HEK293 (cell line): Measurements from ENCODE around the gene NANOS1.

Source experiments
- KLF10 ChIP-seq: fragments of 450-650 bp; IDR thresholded peaks from 2 replicates; pipeline ENCODE4 v1.5.1; 2018; ENCODE audit warnings: missing biosample characterization, mild to moderate bottlenecking, missing genetic modification characterization
- SALL2 ChIP-seq: fragments of 450-650 bp; formaldehyde crosslinking; IDR thresholded peaks from 2 replicates; pipeline ENCODE4 v1.5.0; 2017; ENCODE audit warnings: missing biosample characterization, mild to moderate bottlenecking, missing genetic modification characterization, borderline replicate concordance
- YY1 ChIP-seq: fragments of 450-650 bp; formaldehyde crosslinking; IDR thresholded peaks from 2 replicates; pipeline ENCODE4 v1.5.1; 2018; ENCODE audit warnings: missing biosample characterization, missing genetic modification characterization
- ZBTB20 ChIP-seq: fragments of 450-650 bp; formaldehyde crosslinking; IDR thresholded peaks from 2 replicates; pipeline ENCODE4 v1.5.1; 2016; ENCODE audit warnings: missing biosample characterization, missing genetic modification characterization
- ZFP41 ChIP-seq: fragments of 450-650 bp; formaldehyde crosslinking; IDR thresholded peaks from 2 replicates; pipeline ENCODE4 v1.5.1; 2016; ENCODE audit warnings: missing biosample characterization, missing genetic modification characterization, borderline replicate concordance
- ZNF214 ChIP-seq: fragments of 450-650 bp; formaldehyde crosslinking; IDR thresholded peaks from 2 replicates; pipeline ENCODE4 v1.5.1; 2017; ENCODE audit warnings: missing biosample characterization, mild to moderate bottlenecking, missing genetic modification characterization, borderline replicate concordance
- ZNF24 ChIP-seq: fragments of 450-650 bp; formaldehyde crosslinking; IDR thresholded peaks from 2 replicates; pipeline ENCODE4 v1.5.1; 2016; ENCODE audit warnings: missing biosample characterization, missing genetic modification characterization
- ZNF629 ChIP-seq: fragments of 450-650 bp; formaldehyde crosslinking; IDR thresholded peaks from 2 replicates; pipeline ENCODE4 v1.5.1; 2017; ENCODE audit warnings: missing biosample characterization, missing genetic modification characterization
- ZNF791 ChIP-seq: fragments of 450-650 bp; formaldehyde crosslinking; IDR thresholded peaks from 2 replicates; pipeline ENCODE4 v1.5.1; 2016; ENCODE audit warnings: missing biosample characterization, missing genetic modification characterization
- TF ChIP-seq, protein P1 (sequence below): fragments of 450-650 bp; formaldehyde crosslinking; IDR thresholded peaks from 2 replicates; pipeline ENCODE4 v1.5.1; 2016; ENCODE audit warnings: missing biosample characterization, missing genetic modification characterization
- TF ChIP-seq, protein P2 (sequence below): fragments of 450-650 bp; formaldehyde crosslinking; IDR thresholded peaks from 2 replicates; pipeline ENCODE4 v1.5.1; 2017; ENCODE audit warnings: missing biosample characterization, missing genetic modification characterization
- TF ChIP-seq, protein P3 (sequence below): fragments of 450-650 bp; formaldehyde crosslinking; IDR thresholded peaks from 2 replicates; pipeline ENCODE4 v1.5.1; 2016; ENCODE audit warnings: missing biosample characterization, missing genetic modification characterization
- TF ChIP-seq, protein P4 (sequence below): fragments of 450-650 bp; formaldehyde crosslinking; IDR thresholded peaks from 2 replicates; pipeline ENCODE4 v1.5.1; 2016; ENCODE audit warnings: missing biosample characterization, missing genetic modification characterization, low read depth

DNA sequence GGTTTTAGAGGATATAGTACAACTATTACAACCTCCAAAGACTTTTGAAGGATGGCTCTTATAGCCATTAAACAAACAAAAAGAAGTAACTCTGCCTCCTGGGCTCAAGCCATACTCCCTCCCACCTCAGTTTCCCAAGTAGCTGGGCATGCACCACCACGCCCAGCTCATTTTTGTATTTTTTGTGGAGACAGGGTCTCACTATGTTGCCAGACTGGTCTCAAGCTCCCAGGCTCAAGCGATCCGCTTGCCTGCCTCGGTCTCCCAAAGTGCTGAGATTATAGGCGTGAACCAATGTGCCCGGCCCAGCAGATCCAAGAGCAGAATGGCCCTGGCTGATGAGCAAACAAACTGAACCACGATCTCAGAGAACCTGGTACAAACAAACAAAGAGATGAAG, 16.0 kb downstream of the NANOS1 start:
- TF ChIP-seq, protein P1, sequence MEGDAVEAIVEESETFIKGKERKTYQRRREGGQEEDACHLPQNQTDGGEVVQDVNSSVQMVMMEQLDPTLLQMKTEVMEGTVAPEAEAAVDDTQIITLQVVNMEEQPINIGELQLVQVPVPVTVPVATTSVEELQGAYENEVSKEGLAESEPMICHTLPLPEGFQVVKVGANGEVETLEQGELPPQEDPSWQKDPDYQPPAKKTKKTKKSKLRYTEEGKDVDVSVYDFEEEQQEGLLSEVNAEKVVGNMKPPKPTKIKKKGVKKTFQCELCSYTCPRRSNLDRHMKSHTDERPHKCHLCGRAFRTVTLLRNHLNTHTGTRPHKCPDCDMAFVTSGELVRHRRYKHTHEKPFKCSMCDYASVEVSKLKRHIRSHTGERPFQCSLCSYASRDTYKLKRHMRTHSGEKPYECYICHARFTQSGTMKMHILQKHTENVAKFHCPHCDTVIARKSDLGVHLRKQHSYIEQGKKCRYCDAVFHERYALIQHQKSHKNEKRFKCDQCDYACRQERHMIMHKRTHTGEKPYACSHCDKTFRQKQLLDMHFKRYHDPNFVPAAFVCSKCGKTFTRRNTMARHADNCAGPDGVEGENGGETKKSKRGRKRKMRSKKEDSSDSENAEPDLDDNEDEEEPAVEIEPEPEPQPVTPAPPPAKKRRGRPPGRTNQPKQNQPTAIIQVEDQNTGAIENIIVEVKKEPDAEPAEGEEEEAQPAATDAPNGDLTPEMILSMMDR (tag by site-specific recombination) = no peak
- TF ChIP-seq, protein P2, sequence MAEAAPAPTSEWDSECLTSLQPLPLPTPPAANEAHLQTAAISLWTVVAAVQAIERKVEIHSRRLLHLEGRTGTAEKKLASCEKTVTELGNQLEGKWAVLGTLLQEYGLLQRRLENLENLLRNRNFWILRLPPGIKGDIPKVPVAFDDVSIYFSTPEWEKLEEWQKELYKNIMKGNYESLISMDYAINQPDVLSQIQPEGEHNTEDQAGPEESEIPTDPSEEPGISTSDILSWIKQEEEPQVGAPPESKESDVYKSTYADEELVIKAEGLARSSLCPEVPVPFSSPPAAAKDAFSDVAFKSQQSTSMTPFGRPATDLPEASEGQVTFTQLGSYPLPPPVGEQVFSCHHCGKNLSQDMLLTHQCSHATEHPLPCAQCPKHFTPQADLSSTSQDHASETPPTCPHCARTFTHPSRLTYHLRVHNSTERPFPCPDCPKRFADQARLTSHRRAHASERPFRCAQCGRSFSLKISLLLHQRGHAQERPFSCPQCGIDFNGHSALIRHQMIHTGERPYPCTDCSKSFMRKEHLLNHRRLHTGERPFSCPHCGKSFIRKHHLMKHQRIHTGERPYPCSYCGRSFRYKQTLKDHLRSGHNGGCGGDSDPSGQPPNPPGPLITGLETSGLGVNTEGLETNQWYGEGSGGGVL (tag by site-specific recombination) = no peak
- no peak for TF ChIP-seq SALL2 (tag by site-specific recombination)
- TF ChIP-seq ZNF629 (tag by site-specific recombination) = no peak
- TF ChIP-seq, protein P3, sequence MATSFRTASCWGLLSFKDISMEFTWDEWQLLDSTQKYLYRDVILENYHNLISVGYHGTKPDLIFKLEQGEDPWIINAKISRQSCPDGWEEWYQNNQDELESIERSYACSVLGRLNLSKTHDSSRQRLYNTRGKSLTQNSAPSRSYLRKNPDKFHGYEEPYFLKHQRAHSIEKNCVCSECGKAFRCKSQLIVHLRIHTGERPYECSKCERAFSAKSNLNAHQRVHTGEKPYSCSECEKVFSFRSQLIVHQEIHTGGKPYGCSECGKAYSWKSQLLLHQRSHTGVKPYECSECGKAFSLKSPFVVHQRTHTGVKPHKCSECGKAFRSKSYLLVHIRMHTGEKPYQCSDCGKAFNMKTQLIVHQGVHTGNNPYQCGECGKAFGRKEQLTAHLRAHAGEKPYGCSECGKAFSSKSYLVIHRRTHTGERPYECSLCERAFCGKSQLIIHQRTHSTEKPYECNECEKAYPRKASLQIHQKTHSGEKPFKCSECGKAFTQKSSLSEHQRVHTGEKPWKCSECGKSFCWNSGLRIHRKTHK (tag by site-specific recombination) = no peak
- TF ChIP-seq ZBTB20 = no peak
- no peak for TF ChIP-seq KLF10
- TF ChIP-seq, protein P4, sequence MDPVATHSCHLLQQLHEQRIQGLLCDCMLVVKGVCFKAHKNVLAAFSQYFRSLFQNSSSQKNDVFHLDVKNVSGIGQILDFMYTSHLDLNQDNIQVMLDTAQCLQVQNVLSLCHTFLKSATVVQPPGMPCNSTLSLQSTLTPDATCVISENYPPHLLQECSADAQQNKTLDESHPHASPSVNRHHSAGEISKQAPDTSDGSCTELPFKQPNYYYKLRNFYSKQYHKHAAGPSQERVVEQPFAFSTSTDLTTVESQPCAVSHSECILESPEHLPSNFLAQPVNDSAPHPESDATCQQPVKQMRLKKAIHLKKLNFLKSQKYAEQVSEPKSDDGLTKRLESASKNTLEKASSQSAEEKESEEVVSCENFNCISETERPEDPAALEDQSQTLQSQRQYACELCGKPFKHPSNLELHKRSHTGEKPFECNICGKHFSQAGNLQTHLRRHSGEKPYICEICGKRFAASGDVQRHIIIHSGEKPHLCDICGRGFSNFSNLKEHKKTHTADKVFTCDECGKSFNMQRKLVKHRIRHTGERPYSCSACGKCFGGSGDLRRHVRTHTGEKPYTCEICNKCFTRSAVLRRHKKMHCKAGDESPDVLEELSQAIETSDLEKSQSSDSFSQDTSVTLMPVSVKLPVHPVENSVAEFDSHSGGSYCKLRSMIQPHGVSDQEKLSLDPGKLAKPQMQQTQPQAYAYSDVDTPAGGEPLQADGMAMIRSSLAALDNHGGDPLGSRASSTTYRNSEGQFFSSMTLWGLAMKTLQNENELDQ (tag by site-specific recombination) = no peak
- no peak for TF ChIP-seq YY1 (tag by site-specific recombination)
- TF ChIP-seq ZNF24 = no peak
- TF ChIP-seq ZNF214 (tag by site-specific recombination) = no peak
- no peak for TF ChIP-seq ZNF791 (tag by site-specific recombination)
- no peak for TF ChIP-seq ZFP41 (tag by site-specific recombination)
